GM19395 (cell line): ENCODE results near the gene NRL.
A peak's percentile ranks its signal among the peaks of the same experiment; 100 is the strongest.

Source experiments
- ATAC-seq: cut with Tn5 transposase; IDR thresholded peaks from one replicate; pipeline ENCODE4 v1.9.1; 2021; ENCODE audit warnings: mild to moderate bottlenecking, moderate library complexity; ENCODE audit not compliant: unreplicated experiment

The NRL gene

GRCh38 chr14:24068711-24069410 lies 45.9 kb downstream of the NRL start:
- no peak for ATAC-seq

GRCh38 chr14:24067133-24068082 lies 47.3 kb downstream of the NRL start:
- no peak for ATAC-seq

- ATAC-seq = no peak
Observed at GRCh38 chr14:24066496-24067132, 48.1 kb downstream of the NRL start.

- no peak for ATAC-seq
Observed at GRCh38 chr14:24065408-24065807, 49.3 kb downstream of the NRL start.

GRCh38 chr14:24064856-24065255 lies 49.9 kb downstream of the NRL start:
- ATAC-seq = no peak

GRCh38 chr14:24064091-24064795 lies 50.5 kb downstream of the NRL start:
- ATAC-seq = no peak

GRCh38 chr14:24063263-24063836 lies 51.4 kb downstream of the NRL start:
- no peak for ATAC-seq

- ATAC-seq = no peak
Observed at GRCh38 chr14:24062216-24062980, 52.4 kb downstream of the NRL start.

- ATAC-seq = no peak
Observed at GRCh38 chr14:24060984-24061913, 53.5 kb downstream of the NRL start.

GRCh38 chr14:24060443-24060842 lies 54.3 kb downstream of the NRL start:
- ATAC-seq = no peak

GRCh38 chr14:24059841-24060388 lies 54.8 kb downstream of the NRL start:
- no peak for ATAC-seq

GRCh38 chr14:24058951-24059475 lies 55.7 kb downstream of the NRL start:
- no peak for ATAC-seq

GRCh38 chr14:24058260-24058950 lies 56.3 kb downstream of the NRL start:
- ATAC-seq = peak; percentile 56

- no peak for ATAC-seq
Observed at GRCh38 chr14:24057867-24058259, 56.9 kb downstream of the NRL start.

GRCh38 chr14:24057271-24057670 lies 57.5 kb downstream of the NRL start:
- ATAC-seq = no peak

- ATAC-seq = no peak
Observed at GRCh38 chr14:24056800-24057184, 58.0 kb downstream of the NRL start.

- ATAC-seq = no peak
Observed at GRCh38 chr14:24055971-24056799, 58.6 kb downstream of the NRL start.
